Measurements from ENCODE around the gene GUCA2A. TPM values are rescaled to one million over a fixed set of nuclear protein-coding genes. Genes with fewer than 3 reads are reported as not detected.

The GUCA2A gene
- total RNA-seq, 2 donors from 2014 or later, result not detected

GRCh38 chr1:42128499-42128898 lies 36.0 kb downstream of the GUCA2A start:
- no peak overlapping the region for H3K27ac Mint-ChIP-seq
- peaks cover 3% of the 10 kb centered on the region for H3K36me3 Mint-ChIP-seq (ENCODE audit: low read depth)
- H3K9me3 ChIP-seq (ENCODE audit: control insufficient read depth, low read length, poor library complexity, severe bottlenecking), result no peaks in the 10 kb centered on the region
- ATAC-seq (no peak), DNase-seq (no peak)
- peaks cover 2% of the 10 kb centered on the region for H3K4me1 Mint-ChIP-seq
- peaks cover 32% of the 10 kb centered on the region for H3K27me3 Mint-ChIP-seq
- no peak overlapping the region for H3K4me3 Mint-ChIP-seq

- ATAC-seq (no peak), DNase-seq (no peak)
- peaks cover 2% of the 10 kb centered on the region for H3K4me1 Mint-ChIP-seq
- no peaks in the 10 kb centered on the region for H3K9me3 ChIP-seq (ENCODE audit: control insufficient read depth, low read length, poor library complexity, severe bottlenecking)
- H3K36me3 Mint-ChIP-seq (ENCODE audit: low read depth), result peaks cover 2% of the 10 kb centered on the region
- peaks cover 34% of the 10 kb centered on the region for H3K27me3 Mint-ChIP-seq
- no peak overlapping the region for H3K27ac Mint-ChIP-seq
- H3K4me3 Mint-ChIP-seq, result no peak overlapping the region
Observed at GRCh38 chr1:42127767-42128166, 36.8 kb downstream of the GUCA2A start.

DNA sequence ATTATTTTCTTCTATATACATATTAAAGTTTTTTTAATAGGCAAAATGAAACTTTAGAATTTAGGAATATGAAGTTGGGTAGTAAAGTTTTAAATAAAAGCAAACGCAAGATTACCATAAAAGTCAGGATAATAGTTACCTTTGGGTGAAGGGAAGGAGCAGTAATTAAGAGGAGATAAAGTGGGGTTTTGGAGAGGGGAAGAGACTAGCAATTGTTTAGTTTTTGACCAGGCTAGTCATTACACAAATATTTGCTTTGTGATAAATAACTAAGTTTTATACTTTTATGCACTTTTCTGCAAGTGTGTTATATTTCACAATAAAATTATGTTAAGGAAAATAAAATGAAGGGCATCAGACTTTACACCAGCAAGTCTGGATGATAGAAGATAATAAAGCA lies 39.0 kb downstream of the GUCA2A start:
- H3K4me1 Mint-ChIP-seq, result peaks cover 2% of the 10 kb centered on the region
- H3K27me3 Mint-ChIP-seq, result peaks cover 34% of the 10 kb centered on the region
- ATAC-seq, result no peak
- no peaks in the 10 kb centered on the region for H3K9me3 ChIP-seq (ENCODE audit: control insufficient read depth, low read length, poor library complexity, severe bottlenecking)
- H3K36me3 Mint-ChIP-seq (ENCODE audit: low read depth), result peaks cover 4% of the 10 kb centered on the region
- H3K27ac Mint-ChIP-seq, result no peak overlapping the region
- H3K4me3 Mint-ChIP-seq, result no peak overlapping the region
- DNase-seq, result no peak

DNA sequence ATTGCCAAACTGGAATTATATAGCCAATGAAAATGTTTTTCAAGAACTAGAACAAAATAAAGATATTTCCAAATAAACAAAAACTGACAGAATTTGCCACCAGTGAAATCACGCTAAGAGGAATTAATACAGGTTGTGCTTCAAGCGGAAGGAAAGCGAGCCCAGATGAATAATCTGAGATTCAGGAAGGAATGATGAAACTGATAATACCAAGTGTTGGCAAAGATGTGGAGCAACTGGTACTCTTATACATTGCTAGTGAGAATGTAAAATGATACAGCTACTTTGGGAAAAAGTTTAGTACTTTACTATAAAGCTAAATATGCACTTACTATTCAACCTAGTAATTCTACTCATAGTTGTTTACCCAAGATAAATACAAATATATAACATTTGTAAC lies 42.1 kb downstream of the GUCA2A start:
- no peaks in the 10 kb centered on the region for H3K9me3 ChIP-seq (ENCODE audit: control insufficient read depth, low read length, poor library complexity, severe bottlenecking)
- H3K27me3 Mint-ChIP-seq, result peaks cover 17% of the 10 kb centered on the region
- no peaks in the 10 kb centered on the region for H3K4me1 Mint-ChIP-seq
- H3K36me3 Mint-ChIP-seq (ENCODE audit: low read depth), result peaks cover 4% of the 10 kb centered on the region
- ATAC-seq, result no peak
- no peak overlapping the region for H3K4me3 Mint-ChIP-seq
- no peak for DNase-seq
- no peak overlapping the region for H3K27ac Mint-ChIP-seq

GRCh38 chr1:42118125-42118524 lies 46.4 kb downstream of the GUCA2A start:
- Mint-ChIP-seq H3K4me3 (no peak overlapping the region), H3K27me3 (peaks cover 27% of the 10 kb centered on the region), H3K27ac (no peak overlapping the region), H3K36me3 (ENCODE audit: low read depth) (peaks cover 5% of the 10 kb centered on the region), H3K4me1 (no peaks in the 10 kb centered on the region)
- H3K9me3 ChIP-seq (ENCODE audit: control insufficient read depth, low read length, poor library complexity, severe bottlenecking), result no peaks in the 10 kb centered on the region
- ATAC-seq (no peak), DNase-seq (no peak)

GRCh38 chr1:42117214-42117613 lies 47.3 kb downstream of the GUCA2A start:
- H3K4me3 Mint-ChIP-seq, result no peak overlapping the region
- peaks cover 3% of the 10 kb centered on the region for H3K36me3 Mint-ChIP-seq (ENCODE audit: low read depth)
- DNase-seq, result no peak
- no peak for ATAC-seq
- peaks cover 27% of the 10 kb centered on the region for H3K27me3 Mint-ChIP-seq
- no peaks in the 10 kb centered on the region for H3K9me3 ChIP-seq (ENCODE audit: control insufficient read depth, low read length, poor library complexity, severe bottlenecking)
- peaks cover 4% of the 10 kb centered on the region for H3K4me1 Mint-ChIP-seq
- H3K27ac Mint-ChIP-seq, result no peak overlapping the region

- Mint-ChIP-seq H3K4me1 (peaks cover 4% of the 10 kb centered on the region), H3K27ac (no peak overlapping the region), H3K4me3 (no peak overlapping the region), H3K27me3 (peaks cover 38% of the 10 kb centered on the region), H3K36me3 (ENCODE audit: low read depth) (peaks cover 3% of the 10 kb centered on the region)
- H3K9me3 ChIP-seq (ENCODE audit: control insufficient read depth, low read length, poor library complexity, severe bottlenecking), result no peaks in the 10 kb centered on the region
- DNase-seq (no peak), ATAC-seq (no peak)
Observed at GRCh38 chr1:42114229-42114628, 50.3 kb downstream of the GUCA2A start.

Other genes with a start within 250 kb of the GUCA2A start
- 10 to 100 TPM; 11.1 to 13.9 TPM for gene HIVEP3, start 245.8 kb downstream of the GUCA2A start, total RNA-seq
- gene GUCA2B, start 11.3 kb downstream of the GUCA2A start, total RNA-seq, result not detected
- gene FOXJ3, start 170.5 kb upstream of the GUCA2A start, total RNA-seq, result 10 to 100 TPM; 89.1 to 93.5 TPM
- under 1 TPM; 0.07 to 0.23 TPM for gene RIMKLA, start 216.0 kb upstream of the GUCA2A start, total RNA-seq